ENCODE data around the gene EVPLL. TPM values are rescaled to one million over a fixed set of nuclear protein-coding genes. Genes with fewer than 3 reads are reported as not detected.
"Not testable (repeated sequence)": the region's sequence is repeated elsewhere in the genome, so short reads cannot be mapped to it uniquely, and the experiment has no call there.

Gene EVPLL
- total RNA-seq, 1 donor from 2014 or later = not detected

DNA sequence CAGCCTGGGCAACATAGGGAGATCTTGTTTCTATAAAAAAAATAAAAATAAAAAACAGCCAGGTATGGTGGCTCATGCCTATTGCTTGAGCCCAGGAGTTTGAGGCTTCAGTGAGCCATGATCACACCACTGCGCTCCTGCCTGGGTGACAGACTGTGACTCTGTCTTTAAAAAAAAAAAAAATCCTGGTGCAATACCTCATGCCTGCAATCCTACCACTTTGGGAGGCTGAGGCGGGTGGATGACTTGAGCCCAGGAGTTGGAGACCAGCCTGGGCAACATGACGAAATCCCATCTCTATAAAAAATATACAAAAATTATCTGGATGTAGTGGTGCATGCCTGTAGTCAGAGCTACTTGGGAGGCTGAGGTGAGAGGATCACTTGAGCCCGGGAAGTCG lies 1.0 kb downstream of the EVPLL start:
- FAIRE-seq = not testable (repeated sequence)

DNA sequence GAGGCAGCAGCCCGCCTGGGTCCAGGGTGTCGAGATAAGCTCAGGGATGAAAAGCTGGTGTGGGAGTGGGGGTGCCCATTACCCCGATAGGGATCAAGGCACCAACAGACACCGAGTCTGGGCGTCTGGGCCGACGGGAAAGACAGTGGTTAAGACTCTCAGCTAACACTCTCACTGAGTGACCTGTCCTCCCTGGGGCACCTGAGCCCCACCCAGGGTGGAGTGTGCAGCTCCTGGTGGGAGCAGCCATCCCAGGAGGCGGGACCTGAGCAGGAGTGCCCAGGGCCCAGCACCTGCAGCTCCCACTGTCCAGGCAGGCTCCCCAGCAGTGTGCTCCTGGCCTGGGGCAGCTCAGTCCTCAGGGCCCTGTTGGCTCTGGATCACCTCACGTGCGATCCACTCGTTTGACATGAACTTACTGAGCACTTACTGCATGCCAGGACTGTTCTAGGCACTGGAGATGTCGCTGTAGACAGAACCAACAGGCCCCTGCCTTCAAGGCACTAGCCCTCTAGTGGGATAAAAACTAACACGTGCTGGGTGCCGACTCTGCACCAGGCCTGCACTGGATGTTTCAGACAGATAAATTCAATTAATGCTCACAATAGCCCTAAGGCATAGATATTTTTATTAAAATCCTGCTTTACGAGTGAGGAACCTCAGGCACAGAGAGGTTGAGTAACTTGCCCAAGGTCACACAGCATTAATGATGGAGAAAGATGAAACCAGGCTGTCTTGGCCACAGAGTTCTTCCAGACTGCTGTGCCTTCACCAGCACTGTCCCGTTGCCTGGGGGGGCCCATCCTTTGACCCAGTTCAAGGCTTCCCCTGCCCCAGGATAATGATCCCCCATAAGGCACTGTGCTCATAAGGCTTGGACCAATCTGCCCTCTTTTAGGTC lies 1.9 kb downstream of the EVPLL start:
- no peak for FAIRE-seq
- no peak for DNase-seq (ENCODE audit: low spot score in 2 of 2)

More for the DNA sequence above, 1.0 kb downstream of the EVPLL start:
- not testable (repeated sequence) for DNase-seq (ENCODE audit: low spot score in 2 of 2)

DNA sequence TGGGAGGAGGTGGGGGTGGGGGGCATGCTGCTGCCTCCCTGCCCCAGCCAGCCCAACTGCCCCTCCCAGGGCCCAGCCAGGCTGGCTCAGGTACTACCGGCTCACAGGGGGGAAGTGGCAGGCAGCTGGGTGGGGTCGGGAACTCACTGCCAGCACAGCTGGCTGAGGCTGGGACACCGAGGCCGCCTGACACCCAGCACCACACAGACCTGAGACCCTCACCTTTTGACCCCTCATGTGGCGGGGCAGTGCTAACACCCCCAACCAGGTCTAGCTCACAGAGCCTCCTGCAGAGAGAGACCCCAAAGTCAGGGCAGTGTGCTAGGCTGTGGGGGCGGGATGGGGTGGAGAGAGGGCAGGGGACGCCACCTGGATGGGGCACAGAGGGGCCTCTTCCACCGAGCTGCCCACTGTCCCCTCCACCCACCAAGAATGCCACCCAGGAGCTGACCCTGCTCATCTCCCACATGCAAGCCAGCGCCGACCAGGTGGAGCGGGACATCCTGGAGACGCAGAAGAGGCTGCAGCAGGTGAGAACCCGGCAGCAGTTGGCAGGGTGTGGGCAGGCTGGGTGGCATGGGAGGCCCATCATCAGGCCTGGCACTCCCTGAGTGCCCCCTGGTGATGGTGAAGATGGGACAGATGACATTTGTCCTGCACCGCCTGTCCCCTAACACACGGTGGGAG lies 3.0 kb downstream of the EVPLL start:
- FAIRE-seq (no peak), DNase-seq (ENCODE audit: low spot score in 2 of 2) (no peak)

DNA sequence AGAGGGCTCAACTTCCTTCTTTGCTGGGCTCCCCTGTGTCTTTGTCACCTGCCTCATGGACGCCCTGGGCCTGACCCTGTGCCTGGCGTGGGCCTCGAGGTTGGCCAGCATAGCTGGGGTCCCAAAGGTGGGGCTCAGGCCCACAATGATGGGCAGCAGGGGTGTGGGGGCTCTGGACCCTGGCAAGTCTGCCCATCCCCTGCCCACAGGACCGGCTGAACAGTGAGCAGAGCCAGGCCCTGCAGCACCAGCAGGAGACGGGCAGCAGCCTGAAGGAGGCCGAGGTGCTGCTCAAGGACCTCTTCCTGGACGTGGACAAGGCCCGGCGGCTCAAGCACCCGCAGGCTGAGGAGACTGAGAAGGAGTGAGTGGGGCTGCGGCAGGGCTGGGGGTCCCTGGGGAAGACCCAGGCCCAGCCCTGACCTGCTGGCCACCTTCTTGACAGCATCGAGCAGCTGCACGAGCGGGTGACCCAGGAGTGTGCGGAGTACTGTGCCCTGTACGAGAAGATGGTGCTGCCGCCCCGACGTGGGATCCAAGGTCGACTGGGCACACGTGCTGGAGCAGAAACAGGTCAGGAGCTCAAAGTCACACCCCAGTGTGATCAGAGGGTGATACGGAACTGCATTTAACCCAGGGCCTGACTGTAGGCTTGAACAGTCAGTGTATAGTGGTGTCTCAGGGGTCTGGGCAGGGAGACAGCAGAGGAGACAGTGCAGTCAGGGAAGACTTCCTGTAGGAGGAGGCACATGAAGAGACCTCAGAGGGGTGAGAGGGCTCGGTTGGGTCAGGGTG lies 3.8 kb downstream of the EVPLL start:
- DNase-seq (ENCODE audit: low spot score in 2 of 2) (no peak), FAIRE-seq (no peak)

GRCh38 chr17:18381953-18382245 lies 4.3 kb downstream of the EVPLL start:
- no peak for FAIRE-seq

DNA sequence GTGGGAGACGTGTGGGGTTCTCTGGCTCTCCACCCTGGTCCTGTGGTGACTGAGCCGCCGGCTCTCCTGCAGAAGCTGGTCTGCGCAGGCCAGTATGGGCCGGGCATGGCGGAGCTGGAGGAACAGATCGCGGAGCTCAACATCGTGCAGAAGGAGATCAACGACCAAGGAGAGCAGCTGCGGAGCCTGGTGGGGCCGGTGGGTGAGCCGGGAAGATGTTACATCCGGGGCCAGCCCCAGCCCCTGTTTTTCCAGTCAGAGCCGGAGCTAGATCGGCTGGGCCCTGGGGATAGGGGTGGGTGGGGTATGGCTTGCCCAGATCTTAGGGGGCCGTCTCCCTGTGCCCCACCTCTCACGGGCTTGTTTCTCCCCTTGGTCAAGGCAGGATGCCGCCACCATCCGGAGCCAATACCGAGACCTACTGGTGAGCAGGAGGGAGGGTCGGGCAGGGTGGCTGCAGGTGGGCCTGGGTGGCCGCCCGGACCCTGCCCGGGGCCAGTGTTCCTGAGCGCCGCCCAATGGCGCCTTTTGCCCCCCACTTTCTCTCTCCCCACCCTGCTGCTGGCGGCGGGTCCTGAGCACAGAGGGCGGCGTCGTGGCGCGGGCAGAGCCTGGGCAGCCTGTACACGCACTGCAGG lies 5.0 kb downstream of the EVPLL start:
- DNase-seq (ENCODE audit: low spot score in 2 of 2) = no peak

More at GRCh38 chr17:18381953-18382245, 4.3 kb downstream of the EVPLL start:
- no peak for DNase-seq (ENCODE audit: low spot score in 2 of 2)

GRCh38 chr17:18383079-18383481 lies 5.5 kb downstream of the EVPLL start:
- DNase-seq (ENCODE audit: low spot score in 2 of 2); FAIRE-seq: not testable (repeated sequence)

More for the DNA sequence above, 5.0 kb downstream of the EVPLL start:
- FAIRE-seq = no peak

DNA sequence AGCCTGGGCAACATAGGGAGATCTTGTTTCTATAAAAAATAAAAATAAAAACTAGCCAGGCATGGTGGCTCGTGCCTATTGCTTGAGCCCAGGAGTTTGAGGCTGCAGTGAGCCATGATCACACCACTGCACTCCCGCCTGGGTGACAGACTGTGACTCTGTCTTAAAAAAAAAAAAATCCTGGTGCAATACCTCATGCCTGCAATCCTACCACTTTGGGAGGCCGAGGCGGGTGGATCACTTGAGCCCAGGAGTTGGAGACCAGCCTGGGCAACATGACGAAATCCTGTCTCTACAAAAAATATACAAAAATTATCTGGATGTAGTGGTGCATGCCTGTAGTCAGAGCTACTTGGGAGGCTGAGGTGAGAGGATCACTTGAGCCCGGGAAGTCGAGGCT lies 6.7 kb downstream of the EVPLL start:
- not testable (repeated sequence) for DNase-seq (ENCODE audit: low spot score in 2 of 2); FAIRE-seq

DNA sequence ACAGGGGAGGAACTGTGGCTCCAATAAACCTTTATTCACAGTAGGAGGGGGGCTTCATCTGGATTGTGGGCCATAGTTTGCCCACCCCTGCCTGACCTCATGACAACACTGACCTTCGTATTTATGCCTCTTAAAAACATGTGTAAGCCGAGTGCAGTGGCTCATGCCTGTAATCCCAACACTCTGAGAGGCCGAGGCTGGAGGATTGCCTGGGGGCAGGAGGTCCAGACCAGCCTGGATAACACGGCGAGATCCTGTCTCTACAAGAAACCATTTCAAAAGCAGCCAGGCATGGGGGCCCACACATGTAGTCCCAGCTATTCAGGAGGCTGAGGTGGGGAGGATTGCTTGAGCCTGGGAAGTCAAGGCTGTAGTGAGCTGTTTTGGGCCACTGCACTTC lies 10.0 kb downstream of the EVPLL start:
- FAIRE-seq = not testable (repeated sequence)

DNA sequence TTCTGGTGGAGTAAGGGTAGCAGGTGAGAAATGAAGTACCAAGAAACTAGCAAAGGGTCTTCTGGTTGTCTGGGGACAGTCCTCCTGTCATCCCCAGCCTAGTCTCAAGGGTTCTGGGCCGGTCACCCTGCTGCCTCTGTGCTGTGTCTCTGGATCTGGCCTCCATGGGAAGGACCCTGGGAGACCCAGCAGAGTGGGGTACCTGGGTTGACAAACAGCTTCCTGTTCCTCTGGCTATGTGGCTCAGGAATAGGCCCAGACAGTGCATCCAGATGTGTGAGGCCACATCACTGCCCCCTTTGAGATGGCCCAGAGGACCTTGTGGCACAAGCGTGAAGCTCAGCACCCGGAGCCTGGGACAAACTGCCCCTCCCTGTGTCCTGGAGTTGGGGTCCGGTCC lies 10.7 kb downstream of the EVPLL start:
- DNase-seq (ENCODE audit: low spot score in 2 of 2); FAIRE-seq: not testable (repeated sequence)

More for the DNA sequence above, 10.0 kb downstream of the EVPLL start:
- not testable (repeated sequence) for DNase-seq (ENCODE audit: low spot score in 2 of 2)

- DNase-seq (ENCODE audit: low spot score in 2 of 2); FAIRE-seq: not testable (repeated sequence)
Observed at GRCh38 chr17:18388728-18389127, 11.2 kb downstream of the EVPLL start.

DNA sequence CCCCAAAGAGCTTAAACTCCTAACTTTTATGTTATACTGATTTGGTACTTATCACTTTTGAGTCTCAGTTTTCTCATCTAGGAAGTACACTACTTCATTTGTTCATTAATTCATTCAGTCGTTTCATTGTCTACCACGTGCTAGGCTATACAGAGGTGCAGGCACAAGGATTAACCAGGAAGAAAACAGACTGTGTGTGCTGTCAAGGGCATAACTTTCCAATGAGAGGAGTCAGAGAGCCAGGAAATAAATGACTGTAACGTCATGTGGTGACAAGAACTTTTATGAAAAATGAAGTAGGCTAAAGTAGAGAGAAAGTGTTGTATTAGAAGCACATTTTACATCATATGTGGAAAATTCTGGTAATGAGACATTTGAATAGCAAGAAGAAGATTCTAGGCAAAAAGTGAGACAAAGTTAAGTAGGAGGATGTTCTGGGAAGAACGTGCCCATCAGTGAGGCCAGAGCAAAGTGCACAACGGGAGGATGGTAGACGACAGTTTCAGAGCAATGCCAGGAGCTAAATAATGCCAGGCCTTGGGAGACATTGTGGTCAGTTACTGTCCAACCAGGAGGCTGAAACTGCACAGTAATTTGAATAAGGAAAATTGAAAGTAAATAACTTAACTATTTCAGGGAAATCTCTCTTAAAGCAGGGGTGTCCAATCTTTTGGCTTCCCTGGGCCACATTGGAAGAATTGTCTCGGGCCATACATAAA lies 24.5 kb downstream of the EVPLL start:
- not testable (repeated sequence) for DNase-seq (ENCODE audit: low spot score in 2 of 2); FAIRE-seq

- not testable (repeated sequence) for FAIRE-seq
Observed at GRCh38 chr17:18403166-18403565, 25.6 kb downstream of the EVPLL start.

DNA sequence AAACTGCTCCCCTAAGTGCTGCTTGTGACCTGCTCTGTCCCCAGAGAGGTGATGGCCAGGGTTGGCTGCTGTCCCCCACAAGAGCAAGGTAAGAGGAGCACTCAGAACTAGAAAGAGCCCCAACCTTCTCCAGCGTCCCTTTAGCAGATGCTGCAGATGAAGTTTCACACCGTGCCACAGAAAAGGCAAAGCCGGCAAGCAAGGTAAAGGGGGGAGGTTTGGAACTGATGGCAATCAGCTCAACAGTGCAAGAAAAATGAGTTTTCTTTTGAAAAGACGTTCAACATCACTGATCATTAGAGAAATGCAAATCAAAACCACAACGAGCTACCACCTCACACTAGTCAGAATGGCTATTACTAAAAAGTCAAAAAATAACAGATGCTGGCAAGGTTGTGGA lies 26.0 kb downstream of the EVPLL start:
- not testable (repeated sequence) for DNase-seq (ENCODE audit: low spot score in 2 of 2); FAIRE-seq

More at GRCh38 chr17:18403166-18403565, 25.6 kb downstream of the EVPLL start:
- DNase-seq (ENCODE audit: low spot score in 2 of 2) = not testable (repeated sequence)

DNA sequence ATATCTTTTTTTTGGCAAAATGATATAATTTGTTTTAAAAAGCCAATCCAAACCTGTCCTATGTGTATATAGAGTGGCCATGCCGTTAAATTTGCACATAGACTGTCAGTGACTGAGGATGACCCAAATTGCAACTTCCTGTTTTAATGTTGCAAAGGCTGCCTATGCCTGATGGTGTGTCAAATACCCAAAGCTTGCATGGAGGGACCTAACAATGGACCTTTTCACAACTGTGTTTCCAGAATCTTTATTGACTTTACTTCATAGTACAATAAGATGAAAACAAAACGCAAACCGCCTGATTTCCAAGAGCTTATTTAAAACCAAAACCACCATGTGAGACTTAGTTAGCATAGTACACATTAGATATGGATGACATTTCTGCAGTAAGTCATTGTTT lies 31.3 kb downstream of the EVPLL start:
- FAIRE-seq; DNase-seq (ENCODE audit: low spot score in 2 of 2): not testable (repeated sequence)

- DNase-seq (ENCODE audit: low spot score in 2 of 2); FAIRE-seq: not testable (repeated sequence)
Observed at GRCh38 chr17:18409321-18409720, 31.7 kb downstream of the EVPLL start.

- not testable (repeated sequence) for FAIRE-seq; DNase-seq (ENCODE audit: low spot score in 2 of 2)
Observed at GRCh38 chr17:18410736-18411135, 33.2 kb downstream of the EVPLL start.

DNA sequence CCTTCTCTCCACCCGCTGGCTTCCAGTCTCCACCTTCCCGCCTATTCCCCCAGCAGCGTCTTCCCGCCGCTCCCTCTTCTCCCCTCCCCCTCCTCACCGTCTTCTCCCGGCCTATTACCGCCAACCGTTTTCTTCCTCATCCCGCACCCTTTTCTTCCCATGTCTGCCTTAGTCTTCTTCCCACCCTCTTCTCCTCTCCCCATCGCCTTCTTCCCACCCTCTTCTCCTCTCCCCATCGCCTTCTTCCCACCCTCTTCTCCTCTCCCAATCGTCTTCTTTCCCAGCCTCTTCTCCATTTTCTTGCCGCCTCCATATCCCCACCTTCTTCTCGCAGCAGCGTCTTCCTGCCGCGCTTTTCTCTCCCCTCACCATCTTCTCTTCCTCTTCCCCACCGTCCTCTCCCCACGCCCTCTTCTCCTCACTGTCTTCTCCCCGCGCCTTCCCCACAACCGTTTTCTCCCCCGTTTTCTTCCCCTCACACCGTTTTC lies 33.8 kb downstream of the EVPLL start:
- not testable (repeated sequence) for FAIRE-seq; DNase-seq (ENCODE audit: low spot score in 2 of 2)

GRCh38 chr17:18412001-18412538 lies 34.5 kb downstream of the EVPLL start:
- DNase-seq (ENCODE audit: low spot score in 2 of 2); FAIRE-seq: not testable (repeated sequence)
